ENCODE results near the gene THAP4.
"Not testable (repeated sequence)": the region's sequence is repeated elsewhere in the genome, so short reads cannot be mapped to it uniquely, and the experiment has no call there.

The THAP4 gene

GRCh38 chr2:241579281-241579680 is 57.7 kb downstream of the THAP4 start:
- no peak for DNase-seq

DNA sequence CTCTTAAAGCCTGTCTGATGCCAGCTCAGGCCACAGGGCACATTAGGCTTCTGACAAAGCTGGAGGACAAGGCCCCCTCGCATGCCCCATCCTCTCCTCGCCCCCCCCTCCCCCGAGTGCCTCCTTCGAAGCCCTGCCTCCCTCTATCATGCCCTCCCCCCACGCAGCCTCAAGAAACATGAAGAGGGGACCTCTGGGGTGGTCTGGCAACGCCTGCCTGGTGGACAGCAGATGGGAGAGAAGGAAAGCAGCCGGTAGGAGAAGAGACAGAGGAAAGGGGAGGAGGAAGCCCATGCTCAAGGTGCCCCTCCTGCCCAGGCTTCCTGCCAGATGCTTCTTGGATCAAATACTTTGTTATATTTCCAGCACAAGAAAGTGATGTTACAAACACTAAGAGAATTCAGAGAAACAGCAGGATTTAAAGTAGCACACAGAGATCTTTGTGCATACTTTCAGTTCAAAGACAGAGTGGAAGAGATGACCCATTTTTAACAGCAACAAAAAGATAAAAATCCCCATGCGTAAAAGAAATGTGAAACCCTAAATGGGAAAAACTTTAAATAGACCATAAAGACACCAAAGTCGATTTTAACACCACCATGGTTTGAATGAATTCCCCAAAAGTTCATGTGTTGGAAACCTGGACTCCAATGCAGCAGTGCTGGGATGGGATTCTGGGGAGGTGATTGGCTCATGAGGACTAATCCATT is 59.4 kb downstream of the THAP4 start:
- DNase-seq = no peak

DNA sequence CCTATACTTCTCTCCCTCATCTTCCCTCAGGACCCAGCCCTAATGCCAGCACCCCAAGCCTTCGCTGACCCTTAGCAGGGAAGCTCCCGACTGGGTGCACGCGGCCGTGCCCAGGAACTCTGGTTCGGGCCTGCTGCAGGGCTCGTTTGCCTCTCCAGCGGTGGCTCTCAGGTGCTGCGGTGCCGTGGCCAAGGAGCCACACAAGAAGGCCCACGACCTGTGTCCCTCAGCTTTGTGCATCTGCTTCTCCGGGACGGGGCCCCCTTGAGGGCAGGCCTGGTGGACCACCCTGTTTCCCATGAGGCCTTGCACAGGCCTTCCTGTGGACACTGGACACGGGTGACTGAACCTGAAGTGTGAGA is 60.7 kb downstream of the THAP4 start:
- DNase-seq = no peak

DNA sequence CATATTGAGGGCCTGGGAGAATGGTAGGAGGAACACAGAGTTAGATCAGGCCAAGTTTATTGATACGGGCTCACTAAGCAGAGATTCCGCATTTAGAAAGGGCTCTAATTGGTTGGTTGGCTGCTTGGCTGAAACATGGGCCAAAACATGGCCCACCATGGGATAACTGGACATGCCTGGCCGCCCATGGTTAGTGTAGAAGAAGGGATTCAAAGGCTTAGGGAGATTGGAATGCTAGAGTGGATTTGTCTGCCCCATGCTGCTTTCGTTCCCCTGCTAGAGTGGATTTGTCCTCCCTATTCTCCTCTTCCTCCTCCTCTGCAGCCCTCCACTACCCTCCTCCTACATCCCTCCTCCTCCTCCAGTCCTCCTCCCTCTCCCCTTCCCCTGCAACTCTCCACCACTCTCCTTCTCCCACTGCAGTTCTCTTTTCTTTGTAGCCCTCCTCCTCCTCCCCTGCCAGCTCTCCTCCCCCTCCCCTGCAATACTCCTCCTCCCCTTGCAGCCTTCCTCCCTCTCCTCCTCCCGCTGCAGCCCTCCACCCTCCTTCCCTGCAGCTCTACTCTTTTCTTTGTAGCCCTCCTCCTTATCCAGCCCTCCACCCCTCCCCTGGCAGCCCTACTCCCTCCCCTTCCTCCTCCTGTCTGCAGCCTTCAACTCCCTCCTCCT is 61.2 kb downstream of the THAP4 start:
- DNase-seq = no peak

DNA sequence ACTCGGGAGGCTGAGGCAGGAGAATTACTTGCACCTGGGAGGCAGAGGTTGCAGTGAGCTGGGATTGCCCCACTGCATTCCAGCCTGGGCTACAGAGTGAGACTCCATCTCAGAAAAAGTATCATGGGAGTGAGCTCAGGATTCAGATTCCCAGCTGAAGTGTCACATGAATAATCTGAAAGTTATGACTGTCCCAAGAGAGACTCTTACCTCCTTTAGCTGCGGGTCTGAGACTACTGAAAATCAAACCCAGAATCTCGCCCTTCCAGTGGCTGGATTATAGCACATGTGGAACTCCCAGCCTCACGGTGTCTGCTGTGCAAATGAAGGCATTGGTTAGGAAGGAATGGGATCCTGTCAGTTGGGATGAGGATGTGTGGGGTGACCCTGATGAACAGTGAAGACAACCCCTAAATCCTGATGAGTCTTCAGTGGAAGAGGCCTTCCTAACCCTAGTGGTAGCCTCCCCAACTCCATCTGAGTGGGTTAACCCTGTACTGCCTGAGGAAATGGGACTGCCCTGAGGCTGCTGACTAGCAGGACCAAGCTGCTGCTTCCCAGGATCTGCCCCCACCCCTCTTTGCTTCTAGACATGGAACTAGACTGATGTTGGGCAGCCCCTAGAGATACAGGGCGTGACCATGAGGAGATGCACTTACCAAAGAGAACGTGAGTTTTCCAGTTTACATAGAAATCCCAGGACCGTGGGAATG is 61.9 kb downstream of the THAP4 start:
- DNase-seq = no peak

DNA sequence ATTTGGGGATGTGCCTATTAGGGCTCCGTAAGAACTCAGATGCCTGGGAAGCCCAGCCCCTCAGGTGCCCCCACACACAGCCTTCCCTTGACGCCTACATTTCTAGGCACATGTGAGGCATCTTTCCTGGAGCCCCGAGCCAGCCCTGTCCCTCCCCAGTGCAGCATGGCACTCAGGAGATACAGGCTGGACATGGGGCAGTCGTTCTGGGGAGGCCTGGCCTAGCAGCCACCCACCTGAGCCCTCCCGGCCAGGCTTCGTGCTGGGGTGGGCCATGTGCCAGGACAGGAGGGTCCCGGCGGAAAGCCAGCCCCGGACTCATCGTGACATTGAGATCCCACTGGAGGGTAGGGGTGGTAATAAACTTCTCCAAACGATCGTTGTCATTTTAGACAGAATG is 63.2 kb downstream of the THAP4 start:
- no peak for DNase-seq

- DNase-seq = not testable (repeated sequence)
Observed at GRCh38 chr2:241572915-241573651, 63.9 kb downstream of the THAP4 start.

DNA sequence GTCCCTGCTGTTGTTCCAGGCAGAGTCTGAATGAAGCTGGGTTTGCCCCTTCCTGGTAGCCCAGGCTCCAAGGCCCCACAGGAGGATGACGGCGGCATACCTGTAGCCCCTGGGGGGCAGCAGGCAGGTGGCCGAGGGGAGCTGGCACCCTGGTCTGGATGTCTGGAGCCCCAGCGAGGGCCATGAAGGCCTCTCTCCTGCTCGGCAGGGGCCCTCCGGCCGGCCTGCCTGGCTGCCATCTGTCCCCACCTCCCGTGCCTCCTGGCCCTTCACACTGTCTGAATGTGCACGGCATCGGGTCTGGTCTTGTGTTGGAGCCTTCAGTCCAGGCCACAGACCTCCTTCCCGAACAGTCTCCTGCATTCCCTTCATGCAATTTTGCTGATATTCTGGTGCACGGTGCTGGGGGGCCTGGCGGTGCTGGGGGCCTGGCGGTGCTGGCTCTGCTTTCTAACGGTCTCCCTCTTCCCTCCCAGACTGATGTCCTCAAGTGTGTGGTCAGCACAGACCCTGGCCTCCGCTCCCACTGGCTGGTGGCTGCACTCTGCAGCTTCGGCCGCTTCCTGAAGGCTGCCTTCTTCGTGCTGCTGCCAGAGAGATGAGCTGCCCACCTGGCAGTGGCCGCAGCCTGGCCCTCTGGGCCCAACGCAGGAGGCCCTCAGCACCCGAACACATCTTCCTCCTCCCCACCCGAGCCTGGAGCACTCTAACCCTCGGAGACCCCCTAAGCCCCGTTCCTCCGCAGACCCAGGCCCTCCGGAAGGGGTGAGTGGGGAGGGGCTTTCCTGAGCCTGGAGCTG is 64.9 kb downstream of the THAP4 start:
- no peak for DNase-seq

DNA sequence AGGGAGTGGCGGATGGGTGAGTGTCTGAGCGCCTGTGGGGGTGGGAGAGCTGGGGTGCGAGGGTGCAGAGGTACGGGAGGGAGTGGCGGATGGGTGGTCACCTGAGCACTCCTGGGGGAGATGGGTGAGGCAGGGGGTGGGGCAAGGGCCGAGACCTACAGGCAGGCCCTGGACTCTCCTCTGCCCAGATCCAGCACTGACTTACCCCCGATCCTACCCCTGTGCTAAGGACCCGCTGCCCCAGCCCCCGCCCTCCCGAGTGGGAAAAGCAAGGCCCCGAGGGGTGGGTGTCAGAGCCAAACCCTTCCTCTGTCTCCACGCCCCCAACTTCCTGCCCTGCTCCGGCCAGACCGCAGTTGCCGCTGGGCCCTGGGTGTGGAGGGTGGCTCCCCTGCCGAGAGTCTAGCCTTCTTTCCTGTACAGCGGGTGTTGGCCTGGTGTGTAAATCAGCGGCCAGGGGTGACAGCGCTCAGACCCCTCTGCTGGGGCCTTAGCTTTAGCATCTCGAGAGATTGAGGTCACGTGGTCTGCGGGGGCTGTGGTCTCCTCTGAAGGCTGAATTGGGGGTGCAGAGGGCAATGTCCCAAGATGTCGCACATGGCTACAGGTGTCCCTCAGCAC is 65.9 kb downstream of the THAP4 start:
- DNase-seq = no peak

DNA sequence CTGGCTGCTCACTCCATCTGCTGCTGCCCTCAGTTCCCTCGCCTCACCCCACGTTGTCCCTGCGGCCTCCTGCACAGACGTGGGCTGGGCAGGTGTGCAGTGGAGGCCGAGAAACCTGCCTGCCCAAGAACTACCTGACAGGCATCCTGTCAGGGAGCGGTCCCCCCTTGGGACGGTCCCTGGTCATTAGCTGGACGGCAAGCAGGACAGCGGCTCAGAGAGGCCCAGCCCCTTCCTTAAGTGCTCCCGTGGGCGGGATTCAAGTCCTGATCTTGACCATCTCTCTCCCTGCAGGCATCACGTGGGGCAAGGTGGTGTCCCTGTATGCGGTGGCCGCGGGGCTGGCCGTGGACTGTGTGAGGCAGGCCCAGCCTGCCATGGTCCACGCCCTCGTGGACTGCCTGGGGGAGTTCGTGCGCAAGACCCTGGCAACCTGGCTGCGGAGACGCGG is 67.1 kb downstream of the THAP4 start:
- DNase-seq = no peak

DNA sequence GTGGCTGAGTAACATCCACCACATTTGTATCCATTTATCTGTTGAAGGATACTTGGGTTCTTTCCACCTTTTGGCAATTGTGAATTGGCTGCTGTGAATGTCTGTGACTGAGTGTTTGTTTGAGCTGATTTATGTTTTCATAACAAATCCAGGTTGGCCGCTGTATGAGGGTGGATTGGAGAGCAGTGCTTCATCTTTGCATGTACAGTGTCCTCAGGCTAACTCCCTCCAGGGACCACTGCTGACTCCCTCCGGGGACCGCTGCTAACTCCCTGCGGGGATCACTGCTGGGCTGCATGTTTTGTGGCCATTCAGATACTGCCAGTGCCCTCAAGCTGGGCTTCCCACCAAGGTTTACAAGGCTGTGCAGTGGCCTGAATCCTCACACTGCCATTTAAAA is 68.2 kb downstream of the THAP4 start:
- DNase-seq = no peak

GRCh38 chr2:241567776-241568175 is 69.2 kb downstream of the THAP4 start:
- no peak for DNase-seq

DNA sequence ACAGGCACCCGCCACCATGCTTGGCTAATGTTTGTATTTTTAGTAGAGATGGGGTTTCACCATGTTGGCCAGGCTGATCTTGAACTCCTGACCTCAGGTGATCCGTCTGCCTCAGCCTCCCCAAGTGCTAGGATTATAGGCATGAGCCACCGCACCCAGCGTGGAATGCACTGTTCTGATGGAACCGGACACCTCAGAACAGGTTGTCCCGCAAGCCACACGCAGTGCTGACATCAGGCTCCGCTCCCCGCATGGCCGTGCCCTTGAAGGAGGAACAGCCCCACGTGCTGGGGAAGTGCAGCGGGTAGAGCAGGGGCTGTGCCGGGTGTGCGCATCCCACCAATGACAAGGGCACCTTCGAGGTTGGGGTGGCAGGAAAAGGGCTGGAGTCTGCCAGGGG is 69.7 kb downstream of the THAP4 start:
- DNase-seq = not testable (repeated sequence)

DNA sequence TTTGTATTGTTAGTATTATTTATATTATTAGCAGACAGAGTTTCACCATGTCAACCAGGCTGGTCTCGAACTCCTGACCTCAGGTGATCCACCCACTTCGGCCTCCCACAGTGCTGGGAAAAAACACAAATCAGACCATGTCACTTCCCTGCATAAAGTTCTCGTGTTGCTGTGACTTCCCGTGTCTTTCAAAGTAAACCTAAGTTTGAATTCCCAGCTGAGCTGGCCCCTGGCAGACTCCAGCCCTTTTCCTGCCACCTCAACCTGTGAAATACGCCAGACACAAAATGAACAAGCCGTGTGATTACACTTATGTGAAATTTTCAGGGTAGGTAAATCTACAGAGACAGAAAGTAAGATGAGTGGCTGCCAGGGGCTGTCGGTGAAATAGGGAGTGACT is 70.5 kb downstream of the THAP4 start:
- no peak for DNase-seq

DNA sequence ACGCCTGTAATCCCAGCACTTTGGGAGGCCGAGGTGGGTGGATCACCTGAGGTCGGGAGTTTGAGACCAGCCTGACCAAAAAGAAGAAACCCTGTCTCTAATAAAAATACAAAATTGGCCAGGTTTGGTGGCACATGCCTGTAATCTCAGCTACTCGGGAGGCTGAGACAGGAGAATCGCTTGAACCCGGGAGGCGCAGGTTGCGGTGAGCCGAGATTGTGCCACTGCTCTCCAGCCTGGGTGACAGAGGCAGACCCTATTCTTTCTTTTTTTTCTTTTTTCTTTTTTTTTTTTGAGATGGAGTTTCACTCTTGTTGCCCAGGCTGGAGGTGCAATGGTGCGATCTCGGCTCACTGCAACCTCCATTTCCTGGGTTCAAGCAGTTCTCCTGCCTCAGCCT is 70.9 kb downstream of the THAP4 start:
- not testable (repeated sequence) for DNase-seq

DNA sequence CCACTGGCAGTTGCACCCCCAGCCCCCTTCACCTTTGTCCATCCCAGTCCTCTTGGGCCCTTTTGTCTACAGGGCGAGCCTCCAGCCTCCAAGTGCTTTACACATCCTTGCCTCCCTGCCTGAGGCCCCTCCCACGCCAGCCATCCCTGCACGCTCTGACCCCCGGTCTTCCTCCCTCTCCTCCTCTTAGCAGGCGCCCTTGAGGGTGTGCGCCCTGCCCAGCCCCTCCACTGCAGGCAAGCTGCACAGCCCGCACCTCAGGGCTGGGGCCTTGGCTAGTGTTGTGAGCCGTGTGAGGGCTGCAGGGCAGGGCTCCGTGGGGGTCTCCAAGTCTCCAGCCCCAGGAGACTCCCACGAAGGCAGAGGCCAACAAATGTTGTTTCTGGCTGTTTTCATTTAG is 71.5 kb downstream of the THAP4 start:
- no peak for DNase-seq

DNA sequence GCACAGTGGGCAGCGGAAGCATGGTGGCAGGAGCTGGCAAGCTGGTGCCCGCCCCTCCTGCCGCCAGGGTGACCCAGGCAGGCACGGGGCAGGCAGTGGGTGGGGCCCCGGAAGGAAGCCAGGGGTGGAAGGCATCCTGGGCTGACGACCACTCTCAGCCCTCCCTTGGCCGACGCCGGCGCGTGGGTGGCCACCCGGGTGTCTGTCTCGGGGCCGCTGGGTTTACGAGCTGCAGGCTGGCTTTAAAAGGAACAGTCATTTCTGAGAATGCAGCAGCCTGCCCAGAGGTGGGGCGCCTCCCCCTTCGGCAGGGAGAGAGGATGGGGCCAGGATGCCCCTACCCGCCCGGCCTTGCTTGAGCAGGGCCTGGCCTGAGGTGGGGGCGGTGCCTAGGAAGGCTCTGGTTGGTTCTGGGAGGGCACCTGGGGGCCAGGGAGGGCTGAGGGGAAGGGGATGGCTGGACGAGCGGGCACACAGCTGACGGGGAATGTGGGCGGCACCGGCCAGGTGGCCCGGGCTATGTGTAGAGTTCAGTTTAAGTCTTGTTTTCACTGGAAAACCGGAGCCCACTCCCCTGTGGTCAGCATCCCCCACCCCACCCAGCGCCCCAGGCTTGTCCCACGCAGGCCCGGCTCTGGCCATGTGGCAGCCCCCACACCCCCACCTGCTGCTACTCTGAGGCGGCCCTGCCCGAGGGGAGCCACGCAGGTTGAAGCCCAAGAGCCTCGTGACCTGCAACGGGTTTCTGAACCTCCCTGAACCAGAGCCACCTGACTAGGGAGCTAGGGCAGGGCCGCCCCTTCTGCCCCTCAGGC is 72.2 kb downstream of the THAP4 start:
- DNase-seq = no peak

DNA sequence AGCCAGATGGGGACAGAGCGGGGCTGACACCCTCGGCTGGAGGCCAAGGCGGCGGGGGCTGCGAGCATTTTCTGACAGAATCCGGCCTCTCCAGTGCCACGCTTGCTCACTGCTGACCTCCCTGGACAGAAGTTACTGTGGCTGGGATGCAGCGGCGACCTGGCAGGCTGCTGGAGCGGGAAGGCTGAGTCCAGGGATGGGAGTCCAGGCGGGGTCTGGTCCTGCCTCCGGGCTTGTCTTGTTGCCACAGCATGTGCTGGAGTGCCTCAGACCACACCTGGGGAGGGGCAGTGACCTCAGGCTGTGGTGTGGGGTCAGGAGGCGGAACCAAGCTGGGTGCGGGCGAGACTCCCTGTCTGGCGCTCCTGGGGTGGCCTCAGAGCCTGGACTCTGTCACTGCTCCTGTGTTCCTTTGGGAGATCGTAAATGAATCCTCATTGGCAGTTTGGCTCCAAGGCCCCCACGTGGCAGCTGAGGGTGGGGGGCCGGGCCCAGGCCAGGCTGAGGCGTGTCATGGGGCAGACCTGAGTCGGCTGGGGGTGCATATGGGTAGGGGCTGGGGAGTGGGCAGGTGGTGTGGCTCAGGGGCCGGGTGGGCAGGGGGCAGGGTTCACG is 72.9 kb downstream of the THAP4 start:
- no peak for DNase-seq

GRCh38 chr2:241563571-241563980 is 73.4 kb downstream of the THAP4 start:
- DNase-seq = no peak

DNA sequence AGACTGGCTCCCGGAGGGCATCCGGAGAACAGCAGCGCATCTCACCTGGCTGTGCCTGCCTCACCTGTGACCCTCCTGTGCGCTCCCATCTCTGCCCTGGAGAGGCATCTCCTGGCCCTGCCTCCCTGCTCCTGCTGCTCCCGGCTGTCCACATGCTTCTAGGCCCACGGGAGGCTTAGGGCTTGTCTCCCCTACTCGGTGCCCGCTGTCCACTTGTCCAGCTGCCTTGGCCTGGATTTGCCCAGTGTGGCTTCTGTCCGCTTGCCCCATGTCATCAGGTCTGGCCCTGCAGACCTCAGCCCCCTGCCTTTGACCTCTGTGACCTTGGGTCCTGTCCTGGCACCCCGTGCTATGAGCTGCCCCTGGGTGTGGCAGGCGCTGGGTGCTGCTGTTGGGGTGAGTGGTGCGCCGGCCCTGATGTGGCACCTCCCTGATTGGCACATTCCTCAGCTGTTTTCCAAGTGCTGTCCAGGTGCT is 73.9 kb downstream of the THAP4 start:
- DNase-seq = no peak

Data from T-helper 1 cell (primary cell).